ENCODE results near the gene RSPH10B2.
"Not testable (repeated sequence)": the region's sequence is repeated elsewhere in the genome, so short reads cannot be mapped to it uniquely, and the experiment has no call there.

Gene RSPH10B2

DNA sequence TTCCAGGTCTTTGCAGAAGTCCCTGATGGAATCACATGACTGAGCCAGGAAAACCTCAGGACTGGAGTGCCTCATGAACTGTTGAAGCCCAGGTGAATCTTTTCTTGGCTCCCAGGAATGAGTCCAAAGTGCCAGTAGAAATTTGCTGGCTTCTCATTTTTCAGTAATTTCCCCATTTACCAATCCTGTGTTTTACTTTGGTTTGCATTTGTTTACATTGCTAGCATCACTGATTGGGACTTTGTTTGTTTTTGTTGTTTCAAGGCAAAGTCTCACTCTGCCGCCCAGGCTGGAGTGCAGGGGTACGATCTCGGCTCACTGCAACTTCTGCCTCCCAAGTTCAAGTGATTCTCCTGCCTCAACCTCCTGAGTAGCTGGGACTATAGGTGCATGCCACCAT, 45.6 kb upstream of the RSPH10B2 start:
- Histone ChIP-seq H3K9me3 (ENCODE audit: low read length) (peaks cover 12% of the 10 kb centered on the region), H3K4me3 (ENCODE audit: low read depth, low read length, poor library complexity, severe bottlenecking) (no peak overlapping the region), H3F3A (ENCODE audit: insufficient read depth, low read length) (no peaks in the 10 kb centered on the region), H3K9ac (ENCODE audit: low read length) (no peak overlapping the region), H3K79me2 (ENCODE audit: insufficient read depth, low read length) (peaks cover 22% of the 10 kb centered on the region), H3K4me2 (ENCODE audit: low read length) (no peak overlapping the region), H3K27me3 (ENCODE audit: insufficient read depth, low read length) (no peaks in the 10 kb centered on the region; the same call in 1 of the 2 replicates), H4K20me1 (ENCODE audit: insufficient read depth, low read length) (no peaks in the 10 kb centered on the region), H3K4me1 (ENCODE audit: insufficient read depth, low read length, severe bottlenecking) (peaks cover 16% of the 10 kb centered on the region), H3K27ac (ENCODE audit: low read depth, low read length, poor library complexity, severe bottlenecking) (no peak overlapping the region), H3K36me3 (ENCODE audit: insufficient read depth, low read length) (peaks cover 20% of the 10 kb centered on the region), H2AFZ (ENCODE audit: low read length) (no peak overlapping the region), H3K9me2 (ENCODE audit: low read depth, low read length) (no peaks in the 10 kb centered on the region)
- TF ChIP-seq, protein P1, sequence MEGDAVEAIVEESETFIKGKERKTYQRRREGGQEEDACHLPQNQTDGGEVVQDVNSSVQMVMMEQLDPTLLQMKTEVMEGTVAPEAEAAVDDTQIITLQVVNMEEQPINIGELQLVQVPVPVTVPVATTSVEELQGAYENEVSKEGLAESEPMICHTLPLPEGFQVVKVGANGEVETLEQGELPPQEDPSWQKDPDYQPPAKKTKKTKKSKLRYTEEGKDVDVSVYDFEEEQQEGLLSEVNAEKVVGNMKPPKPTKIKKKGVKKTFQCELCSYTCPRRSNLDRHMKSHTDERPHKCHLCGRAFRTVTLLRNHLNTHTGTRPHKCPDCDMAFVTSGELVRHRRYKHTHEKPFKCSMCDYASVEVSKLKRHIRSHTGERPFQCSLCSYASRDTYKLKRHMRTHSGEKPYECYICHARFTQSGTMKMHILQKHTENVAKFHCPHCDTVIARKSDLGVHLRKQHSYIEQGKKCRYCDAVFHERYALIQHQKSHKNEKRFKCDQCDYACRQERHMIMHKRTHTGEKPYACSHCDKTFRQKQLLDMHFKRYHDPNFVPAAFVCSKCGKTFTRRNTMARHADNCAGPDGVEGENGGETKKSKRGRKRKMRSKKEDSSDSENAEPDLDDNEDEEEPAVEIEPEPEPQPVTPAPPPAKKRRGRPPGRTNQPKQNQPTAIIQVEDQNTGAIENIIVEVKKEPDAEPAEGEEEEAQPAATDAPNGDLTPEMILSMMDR (IDR thresholded peaks at IDR 0.05; ENCODE audit: low read length), result no peak
- TF ChIP-seq EZH2 (IDR thresholded peaks at IDR 0.05; ENCODE audit: borderline replicate concordance, low read length), result no peak

DNA sequence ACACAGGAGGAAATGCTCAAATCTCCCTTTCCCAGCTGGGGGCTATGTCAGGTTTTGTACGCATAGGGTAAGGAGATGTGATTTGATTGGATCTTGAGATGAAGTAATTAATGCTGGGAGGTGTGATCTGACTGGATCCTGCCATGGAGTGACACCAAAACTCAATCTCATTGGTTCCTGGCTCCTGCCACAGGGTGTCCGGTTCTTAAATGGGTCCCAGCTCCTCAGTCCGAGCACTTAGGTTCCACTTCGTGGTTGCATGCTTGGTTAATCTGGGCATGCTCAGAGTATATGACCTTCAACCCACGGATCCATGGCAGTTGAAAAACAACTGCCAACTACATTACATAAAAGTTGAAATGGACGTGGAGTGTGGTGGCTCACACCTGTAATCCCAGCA, 44.1 kb upstream of the RSPH10B2 start:
- Histone ChIP-seq H3K79me2 (ENCODE audit: insufficient read depth, low read length) (peaks cover 16% of the 10 kb centered on the region), H3K27me3 (ENCODE audit: insufficient read depth, low read length) (no peaks in the 10 kb centered on the region; the same call in 1 of the 2 replicates), H3K4me1 (ENCODE audit: insufficient read depth, low read length, severe bottlenecking) (peaks cover 16% of the 10 kb centered on the region), H3K9ac (ENCODE audit: low read length) (no peak overlapping the region), H3K9me2 (ENCODE audit: low read depth, low read length) (no peaks in the 10 kb centered on the region), H3K27ac (ENCODE audit: low read depth, low read length, poor library complexity, severe bottlenecking) (no peak overlapping the region), H3K9me3 (ENCODE audit: low read length) (peaks cover 7% of the 10 kb centered on the region), H3K4me2 (ENCODE audit: low read length) (no peak overlapping the region), H3K4me3 (ENCODE audit: low read depth, low read length, poor library complexity, severe bottlenecking) (no peak overlapping the region), H3F3A (ENCODE audit: insufficient read depth, low read length) (no peaks in the 10 kb centered on the region), H3K36me3 (ENCODE audit: insufficient read depth, low read length) (peaks cover 5% of the 10 kb centered on the region), H2AFZ (ENCODE audit: low read length) (no peak overlapping the region), H4K20me1 (ENCODE audit: insufficient read depth, low read length) (no peaks in the 10 kb centered on the region)
- no peak for TF ChIP-seq EZH2 (IDR thresholded peaks at IDR 0.05; ENCODE audit: borderline replicate concordance, low read length)
- TF ChIP-seq, protein P1 (IDR thresholded peaks at IDR 0.05; ENCODE audit: low read length), result no peak

DNA sequence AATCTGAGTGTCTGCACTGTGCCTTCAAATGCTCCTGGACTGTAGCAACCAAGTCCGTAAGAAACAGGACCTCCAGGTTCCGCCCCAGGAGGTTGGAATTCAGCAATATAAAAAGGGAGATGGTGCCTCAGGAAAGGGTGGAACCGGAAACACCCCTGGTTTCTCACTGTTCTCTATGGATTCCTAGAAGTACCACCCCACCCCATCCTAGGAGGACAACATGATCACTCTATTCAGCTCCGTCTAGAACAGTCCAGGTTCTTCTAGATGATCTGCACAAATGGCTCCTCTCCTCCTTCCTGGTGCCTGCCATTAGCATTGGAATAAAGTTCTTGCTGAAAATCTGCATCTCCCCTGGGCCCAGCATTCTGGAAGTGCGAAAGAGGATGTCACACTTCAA, 39.5 kb upstream of the RSPH10B2 start:
- Histone ChIP-seq H3K79me2 (ENCODE audit: insufficient read depth, low read length) (no peaks in the 10 kb centered on the region), H3K4me3 (ENCODE audit: low read depth, low read length, poor library complexity, severe bottlenecking) (no peak overlapping the region), H3K36me3 (ENCODE audit: insufficient read depth, low read length) (no peaks in the 10 kb centered on the region; the same call in 1 of the 2 replicates), H3K27ac (ENCODE audit: low read depth, low read length, poor library complexity, severe bottlenecking) (no peak overlapping the region), H3K9me3 (ENCODE audit: low read length) (0 out of 2 replicates have a peak, but pooled peaks cover 3% of the 10 kb centered on the region), H2AFZ (ENCODE audit: low read length) (no peak overlapping the region), H3K4me1 (ENCODE audit: insufficient read depth, low read length, severe bottlenecking) (no peaks in the 10 kb centered on the region), H3K4me2 (ENCODE audit: low read length) (no peak overlapping the region), H3K9ac (ENCODE audit: low read length) (no peak overlapping the region), H3K27me3 (ENCODE audit: insufficient read depth, low read length) (no peaks in the 10 kb centered on the region; the same call in 1 of the 2 replicates), H3K9me2 (ENCODE audit: low read depth, low read length) (no peaks in the 10 kb centered on the region), H3F3A (ENCODE audit: insufficient read depth, low read length) (no peaks in the 10 kb centered on the region), H4K20me1 (ENCODE audit: insufficient read depth, low read length) (no peaks in the 10 kb centered on the region)
- no peak for TF ChIP-seq EZH2 (IDR thresholded peaks at IDR 0.05; ENCODE audit: borderline replicate concordance, low read length)
- TF ChIP-seq, protein P1 (IDR thresholded peaks at IDR 0.05; ENCODE audit: low read length), result no peak

DNA sequence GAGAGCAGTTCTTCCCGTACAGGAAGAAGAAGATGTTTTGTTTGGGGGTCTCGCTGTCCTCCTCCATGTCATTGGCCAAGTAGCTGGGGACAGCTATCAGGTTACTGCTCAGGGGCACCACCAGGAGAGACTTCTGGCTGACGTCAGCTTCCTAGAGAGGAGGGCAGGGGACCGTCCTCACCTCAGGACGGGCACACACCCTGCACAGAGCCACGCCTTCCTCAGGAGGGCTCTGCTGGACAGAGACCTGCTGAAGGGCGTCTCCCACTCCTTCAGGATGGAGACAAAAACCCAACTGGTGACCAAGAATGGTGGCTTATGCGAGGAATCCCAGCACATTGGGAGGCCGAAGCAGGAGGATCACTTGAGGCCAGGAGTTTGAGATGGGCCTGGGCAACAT, 38.0 kb upstream of the RSPH10B2 start:
- H2AFZ ChIP-seq (ENCODE audit: low read length); H3K9ac ChIP-seq (ENCODE audit: low read length); H4K20me1 ChIP-seq (ENCODE audit: insufficient read depth, low read length); H3K27me3 ChIP-seq (ENCODE audit: insufficient read depth, low read length); H3K36me3 ChIP-seq (ENCODE audit: insufficient read depth, low read length); H3K27ac ChIP-seq (ENCODE audit: low read depth, low read length, poor library complexity, severe bottlenecking); H3K9me3 ChIP-seq (ENCODE audit: low read length); H3K4me2 ChIP-seq (ENCODE audit: low read length); H3K79me2 ChIP-seq (ENCODE audit: insufficient read depth, low read length); H3F3A ChIP-seq (ENCODE audit: insufficient read depth, low read length); H3K4me1 ChIP-seq (ENCODE audit: insufficient read depth, low read length, severe bottlenecking); H3K4me3 ChIP-seq (ENCODE audit: low read depth, low read length, poor library complexity, severe bottlenecking); H3K9me2 ChIP-seq (ENCODE audit: low read depth, low read length): not testable (repeated sequence)

Measured in OCI-LY1 (cell line).